T-cell (primary cell): ENCODE results near the gene NPTX1. TPM values are rescaled to one million over a fixed set of nuclear protein-coding genes. Genes with fewer than 3 reads are reported as not detected.

Experiments used
- ATAC-seq, 4 experiments: fragments of 200-7000 bp in 3 of 4; fragments of 150-1000 bp in 1 of 4; cut with Tn5 transposase; replicated peaks in 1 of 4; 1 replicate in 3 of 4; 2 replicates in 1 of 4; pipeline ENCODE4 v1.10.0; 2021; ENCODE audit warnings: moderate library complexity in 3 of 4, mild to moderate bottlenecking in 2 of 4, moderate number of reproducible peaks in 1 of 4
- CTCF ChIA-PET, 2 donors: fragments of 300-600 bp; sonication (Branson Sonifier 250); formaldehyde crosslinking; loops; one replicate each; lab custom pipeline; 2022; ENCODE audit warnings: antibody characterized with exemption in 2 of 2; lab: Charles Lee
- POLR2A ChIA-PET, 2 donors: fragments of 300-600 bp; sonication (Branson Sonifier 250); formaldehyde crosslinking; loops; one replicate each; lab custom pipeline; 2022; ENCODE audit warnings: antibody characterized with exemption in 2 of 2; lab: Charles Lee
- DNase-seq, 35 experiments: peaks; one replicate each; pipeline versions ENCODE4 v3.0.0 to v3.0.0-alpha.2; 2013 to 2023
- H3K27ac ChIP-seq: one replicate; pipeline ENCODE4 v1.5.1; 2013; ENCODE audit warnings: low read length
- H3K27me3 ChIP-seq, 2 experiments: replicated peaks in 1 of 2; 1 replicate in 1 of 2; 2 replicates in 1 of 2; pipeline versions ENCODE4 v1.6.1 to v1.7.0; 2013; ENCODE audit warnings: low read length in 1 of 2, mixed read lengths in 1 of 2; ENCODE audit not compliant: control insufficient read depth in 2 of 2, insufficient read depth in 2 of 2; ENCODE audit errors: extremely low read depth in 1 of 2
- H3K36me3 ChIP-seq, 2 donors: 1 replicate in 1 of 2; 2 replicates in 1 of 2; pipeline versions ENCODE4 v1.6.1 to v1.7.0; 2013; ENCODE audit warnings: low read length in 1 of 2; ENCODE audit not compliant: control insufficient read depth in 2 of 2, insufficient read depth in 1 of 2; ENCODE audit errors: extremely low read depth in 1 of 2
- H3K4me1 ChIP-seq, 2 experiments: 1 replicate in 1 of 2; 2 replicates in 1 of 2; pipeline versions ENCODE4 v1.6.1 to v1.7.0; 2013; ENCODE audit warnings: low read length in 2 of 2, mixed read lengths in 1 of 2; ENCODE audit not compliant: insufficient read depth in 2 of 2, control insufficient read depth in 1 of 2; ENCODE audit errors: extremely low read depth in 1 of 2
- H3K4me3 ChIP-seq, 2 donors: 1 replicate in 1 of 2; 2 replicates in 1 of 2; pipeline versions ENCODE4 v1.5.1 to v1.7.0; 2013; ENCODE audit warnings: mild to moderate bottlenecking in 2 of 2, low read length in 1 of 2, moderate library complexity in 1 of 2; ENCODE audit not compliant: control insufficient read depth in 1 of 2; ENCODE audit errors: extremely low read depth in 1 of 2
- H3K9me3 ChIP-seq: 2 replicates; pipeline ENCODE4 v1.7.0; 2013
- H3K27ac Mint-ChIP-seq, 2 donors: one replicate each; pipeline ENCODE4 v1.8.0; 2020 to 2021; ENCODE audit warnings: mild to moderate bottlenecking in 2 of 2, mixed read lengths in 2 of 2
- H3K27me3 Mint-ChIP-seq, 2 donors: one replicate each; pipeline ENCODE4 v1.8.0; 2021 to 2022; ENCODE audit warnings: mixed read lengths in 2 of 2
- H3K36me3 Mint-ChIP-seq: one replicate; pipeline ENCODE4 v1.8.0; 2021; ENCODE audit warnings: mixed read lengths
- H3K4me1 Mint-ChIP-seq, 3 donors: one replicate each; pipeline ENCODE4 v1.8.0; 2020 to 2022; ENCODE audit warnings: mixed read lengths in 3 of 3, mild to moderate bottlenecking in 1 of 3
- H3K4me3 Mint-ChIP-seq, 3 donors: one replicate each; pipeline ENCODE4 v1.8.0; 2020 to 2022; ENCODE audit warnings: mild to moderate bottlenecking in 3 of 3, mixed read lengths in 3 of 3, moderate library complexity in 3 of 3
- H3K9me3 Mint-ChIP-seq, 3 donors: one replicate each; pipeline ENCODE4 v1.8.0; 2020 to 2022; ENCODE audit warnings: mixed read lengths in 3 of 3
- WGBS: methylation state at CpG from one replicate; pipeline ENCODE4 v1.1.5; 2013; ENCODE audit warnings: missing lambda C conversion rate; ENCODE audit not compliant: insufficient coverage; 5-methylcytosine and 5-hydroxymethylcytosine counted together
- total RNA-seq, 35 experiments: library from RNA in 6 of 35; stranded (reverse) in 6 of 35; fragments of 120-200 nt in 1 of 35; gene quantifications; one replicate each; pipeline versions ENCODE4 v1.2.1 to v1.2.4 and lab custom pipeline; 2013 to 2026

Gene NPTX1
- total RNA-seq (under 1 TPM; 0.13 to 0.67 (median 0.33) TPM), total RNA-seq (lab: John Stamatoyannopoulos, UW) (0 to 76.4 (median 1.5) reads per million in 29 experiments)
- 0.29 TPM for total RNA-seq (2013)

GRCh38 chr17:80475910-80476876 lies at the start of gene NPTX1:
NPTX1 (minus strand) TSS chr17:80476607; CDS start chr17:80476446, 161 bp downstream.
- WGBS, result 1% methylated on average over 129 of the region's 136 CpGs
- Histone ChIP-seq H3K4me1 (peaks cover 6 to 63% of the 10 kb centered on the region in 2 experiments), H3K27ac (no peak within 1 kb of the TSS), H3K36me3 (no peaks in the 10 kb centered on the region), H3K9me3 (no peaks in the 10 kb centered on the region), H3K4me3 (peak within 1 kb of the TSS; percentile 18 to 59), H3K27me3 (peaks cover 8 to 88% of the 10 kb centered on the region in 2 experiments)
- H3K36me3 Mint-ChIP-seq, result no peaks in the 10 kb centered on the region
- no peaks in the 10 kb centered on the region for H3K9me3 Mint-ChIP-seq
- H3K27me3 Mint-ChIP-seq, result peaks cover 42 to 67% of the 10 kb centered on the region in 2 donors
- DNase-seq (peak in 3 of 35 experiments; percentile 15 to 41 (median 19)), ATAC-seq (peak; percentile 22 to 36 (median 26))
- peaks cover 26 to 34% (median 30%) of the 10 kb centered on the region in 3 donors for H3K4me1 Mint-ChIP-seq
- POLR2A ChIA-PET, result interaction anchor here in 1 of 2 donors (0.6 kb wide), 2 partner anchors 20 to 810 kb away, joined by 3 to 5 read pairs; no protein-coding TSS in a partner anchor
- H3K27ac Mint-ChIP-seq, result no peak within 1 kb of the TSS
- CTCF ChIA-PET, result no interaction called here
- H3K4me3 Mint-ChIP-seq, result peak within 1 kb of the TSS; percentile 69 to 78 (median 69)

GRCh38 chr17:80523956-80524712 lies 47.7 kb upstream of the NPTX1 start:
- no peaks in the 10 kb centered on the region for H3K4me1 Mint-ChIP-seq
- H3K9me3 ChIP-seq, result no peaks in the 10 kb centered on the region
- no peak overlapping the region for H3K4me3 Mint-ChIP-seq
- POLR2A ChIA-PET, result no interaction called here
- H3K4me1 ChIP-seq, result no peaks in the 10 kb centered on the region
- ATAC-seq, result no peak
- peaks cover 0 to 59% of the 10 kb centered on the region in 2 experiments for H3K27me3 ChIP-seq
- no peak overlapping the region for H3K4me3 ChIP-seq
- CTCF ChIA-PET, result no interaction called here
- H3K36me3 ChIP-seq, result no peaks in the 10 kb centered on the region
- no peak for DNase-seq
- 77% methylated on average over 8 of the region's 16 CpGs for WGBS
- no peaks in the 10 kb centered on the region for H3K36me3 Mint-ChIP-seq
- no peak overlapping the region for H3K27ac ChIP-seq
- H3K9me3 Mint-ChIP-seq, result no peaks in the 10 kb centered on the region
- no peak overlapping the region for H3K27ac Mint-ChIP-seq
- peaks cover 23 to 49% of the 10 kb centered on the region in 2 donors for H3K27me3 Mint-ChIP-seq

- Histone ChIP-seq H3K36me3 (no peaks in the 10 kb centered on the region), H3K27ac (no peak overlapping the region), H3K27me3 (peaks cover 0 to 54% of the 10 kb centered on the region in 2 experiments), H3K4me3 (no peak overlapping the region), H3K4me1 (no peaks in the 10 kb centered on the region), H3K9me3 (no peaks in the 10 kb centered on the region)
- no peak for ATAC-seq
- peaks cover 28 to 47% of the 10 kb centered on the region in 2 donors for H3K27me3 Mint-ChIP-seq
- POLR2A ChIA-PET, result no interaction called here
- H3K36me3 Mint-ChIP-seq, result no peaks in the 10 kb centered on the region
- no peaks in the 10 kb centered on the region for H3K9me3 Mint-ChIP-seq
- H3K27ac Mint-ChIP-seq, result no peak overlapping the region
- DNase-seq, result no peak
- no peaks in the 10 kb centered on the region for H3K4me1 Mint-ChIP-seq
- WGBS, result 74% methylated on average over 11 of the region's 12 CpGs
- CTCF ChIA-PET, result interaction anchor here in 1 of 2 donors (0.6 kb wide), 1 partner anchor 87 kb away, joined by 9 read pairs; no protein-coding TSS in a partner anchor
- no peak overlapping the region for H3K4me3 Mint-ChIP-seq
Observed at GRCh38 chr17:80523054-80523744, 46.8 kb upstream of the NPTX1 start.

GRCh38 chr17:80520810-80521455 lies 44.5 kb upstream of the NPTX1 start:
- Mint-ChIP-seq H3K36me3 (no peaks in the 10 kb centered on the region), H3K4me1 (no peaks in the 10 kb centered on the region), H3K9me3 (no peaks in the 10 kb centered on the region), H3K4me3 (no peak overlapping the region), H3K27me3 (peaks cover 20 to 37% of the 10 kb centered on the region in 2 donors), H3K27ac (peak overlapping the region in 1 of 2 donors; percentile 41)
- ChIA-PET CTCF (interaction anchor here (0.7 kb wide), 2 partner anchors 9 to 652 kb away, joined by 3 read pairs; no protein-coding TSS in a partner anchor), POLR2A (no interaction called here)
- 46% methylated on average over 6 of the region's 10 CpGs for WGBS
- DNase-seq (no peak), ATAC-seq (no peak)
- no peaks in the 10 kb centered on the region for H3K9me3 ChIP-seq
- no peak overlapping the region for H3K27ac ChIP-seq
- peaks cover 0 to 41% of the 10 kb centered on the region in 2 experiments for H3K27me3 ChIP-seq
- H3K36me3 ChIP-seq, result no peaks in the 10 kb centered on the region
- H3K4me1 ChIP-seq, result no peaks in the 10 kb centered on the region
- no peak overlapping the region for H3K4me3 ChIP-seq

- Histone ChIP-seq H3K27ac (no peak overlapping the region), H3K4me1 (no peaks in the 10 kb centered on the region), H3K9me3 (no peaks in the 10 kb centered on the region), H3K27me3 (peaks cover 0 to 32% of the 10 kb centered on the region in 2 experiments), H3K36me3 (no peaks in the 10 kb centered on the region), H3K4me3 (no peak overlapping the region)
- peaks cover 14 to 24% of the 10 kb centered on the region in 2 donors for H3K27me3 Mint-ChIP-seq
- ATAC-seq (no peak), DNase-seq (no peak)
- POLR2A ChIA-PET, result no interaction called here
- no peaks in the 10 kb centered on the region for H3K36me3 Mint-ChIP-seq
- no peaks in the 10 kb centered on the region for H3K4me1 Mint-ChIP-seq
- CTCF ChIA-PET, result interaction anchor here in 1 of 2 donors (0.9 kb wide), 1 partner anchor 10 kb away, joined by 4 read pairs; no protein-coding TSS in a partner anchor
- no peak overlapping the region for H3K4me3 Mint-ChIP-seq
- H3K27ac Mint-ChIP-seq, result no peak overlapping the region
- 40% methylated on average over 2 of the region's 7 CpGs for WGBS
- H3K9me3 Mint-ChIP-seq, result no peaks in the 10 kb centered on the region
Observed at GRCh38 chr17:80519091-80519781, 42.8 kb upstream of the NPTX1 start.
